ENCODE results near the gene EDEM2. TPM values are rescaled to one million over a fixed set of nuclear protein-coding genes. Genes with fewer than 3 reads are reported as not detected.
A peak's percentile ranks its signal among the peaks of the same experiment; 100 is the strongest.
"Not testable (repeated sequence)": the region's sequence is repeated elsewhere in the genome, so short reads cannot be mapped to it uniquely, and the experiment has no call there.

Gene EDEM2
- total RNA-seq, 2 donors from 2014 or later: 27.1 to 30.0 TPM

DNA sequence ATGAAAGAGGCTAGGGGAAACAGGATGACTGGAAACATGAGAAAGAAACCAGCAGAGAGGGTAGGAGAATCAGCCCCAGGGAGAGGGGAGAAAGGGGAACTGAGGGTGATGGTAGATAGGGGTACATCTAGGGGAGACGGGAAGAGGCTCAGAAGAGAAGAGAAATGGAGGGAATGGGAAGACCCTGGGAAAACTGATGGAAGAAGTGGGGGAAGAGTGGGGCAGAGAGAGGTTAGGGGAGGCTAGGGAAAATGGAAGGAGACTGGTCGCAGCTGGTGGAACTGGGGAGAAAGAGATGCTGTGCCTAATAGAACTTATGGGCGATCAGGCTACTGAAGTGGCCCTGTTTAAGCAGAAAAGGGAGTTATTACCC lies 25.3 kb upstream of the EDEM2 start:
- DNase-seq (ENCODE audit: low spot score): no peak
- Histone ChIP-seq H3K4me3 (peak overlapping the region; percentile 23 to 24), H3K27ac (peak overlapping the region; percentile 69 to 70), H3K4me1 (replicated peaks) (no peaks in the 10 kb centered on the region), H3K36me3 (no peaks in the 10 kb centered on the region), H3K9me3 (no peaks in the 10 kb centered on the region), H3K27me3 (replicated peaks; ENCODE audit: insufficient read depth) (no peaks in the 10 kb centered on the region)
- intact Hi-C loops (cut with DNase I): loop anchor here (1.0 kb wide), 1 partner anchor 91 kb away; no protein-coding TSS in a partner anchor
- 82% methylated on average over 3 of the region's 3 CpGs for WGBS
- TF ChIP-seq, protein P1, sequence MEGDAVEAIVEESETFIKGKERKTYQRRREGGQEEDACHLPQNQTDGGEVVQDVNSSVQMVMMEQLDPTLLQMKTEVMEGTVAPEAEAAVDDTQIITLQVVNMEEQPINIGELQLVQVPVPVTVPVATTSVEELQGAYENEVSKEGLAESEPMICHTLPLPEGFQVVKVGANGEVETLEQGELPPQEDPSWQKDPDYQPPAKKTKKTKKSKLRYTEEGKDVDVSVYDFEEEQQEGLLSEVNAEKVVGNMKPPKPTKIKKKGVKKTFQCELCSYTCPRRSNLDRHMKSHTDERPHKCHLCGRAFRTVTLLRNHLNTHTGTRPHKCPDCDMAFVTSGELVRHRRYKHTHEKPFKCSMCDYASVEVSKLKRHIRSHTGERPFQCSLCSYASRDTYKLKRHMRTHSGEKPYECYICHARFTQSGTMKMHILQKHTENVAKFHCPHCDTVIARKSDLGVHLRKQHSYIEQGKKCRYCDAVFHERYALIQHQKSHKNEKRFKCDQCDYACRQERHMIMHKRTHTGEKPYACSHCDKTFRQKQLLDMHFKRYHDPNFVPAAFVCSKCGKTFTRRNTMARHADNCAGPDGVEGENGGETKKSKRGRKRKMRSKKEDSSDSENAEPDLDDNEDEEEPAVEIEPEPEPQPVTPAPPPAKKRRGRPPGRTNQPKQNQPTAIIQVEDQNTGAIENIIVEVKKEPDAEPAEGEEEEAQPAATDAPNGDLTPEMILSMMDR (IDR thresholded peaks at IDR 0.05): no peak
- TF ChIP-seq POLR2AphosphoS5 (IDR thresholded peaks at IDR 0.05): no peak
- no peak for TF ChIP-seq POLR2A (IDR thresholded peaks at IDR 0.05)

DNA sequence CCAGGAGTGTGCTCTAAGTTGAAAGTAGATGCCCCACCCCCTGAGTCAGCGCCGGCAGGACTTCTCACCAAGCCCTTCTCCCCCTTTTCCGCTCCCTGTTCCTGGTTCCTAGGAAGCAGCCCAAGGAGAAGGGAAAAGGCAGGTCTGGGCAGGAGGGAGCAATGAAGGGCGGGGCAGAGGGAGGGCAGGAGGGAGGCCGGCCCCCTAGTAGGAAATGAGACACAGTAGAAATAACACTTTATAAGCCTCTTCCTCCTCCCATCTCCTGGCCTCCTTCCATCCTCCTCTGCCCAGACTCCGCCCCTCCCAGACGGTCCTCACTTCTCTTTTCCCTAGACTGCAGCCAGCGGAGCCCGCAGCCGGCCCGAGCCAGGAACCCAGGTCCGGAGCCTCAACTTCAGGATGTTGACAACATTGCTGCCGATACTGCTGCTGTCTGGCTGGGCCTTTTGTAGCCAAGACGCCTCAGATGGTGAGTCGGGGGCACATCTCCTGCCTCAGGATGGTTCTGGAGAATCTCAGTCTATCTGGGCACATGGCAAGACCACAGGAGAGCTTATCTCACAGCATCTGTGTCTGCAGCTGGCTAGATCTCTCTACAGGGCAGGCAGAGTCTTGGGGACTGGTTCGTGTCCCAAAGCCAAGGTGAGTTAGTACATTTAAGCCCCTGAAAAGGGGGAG lies 24.8 kb upstream of the EDEM2 start, which contains the start of gene PROCR:
TSS of gene PROCR (plus strand) at position 320 of the 681 bp plus-strand sequence. CDS start at position 403, 83 bp downstream.
- H3K9me3 ChIP-seq: no peaks in the 10 kb centered on the region
- DNase-seq (ENCODE audit: low spot score): peak; percentile 86
- H3K36me3 ChIP-seq: no peaks in the 10 kb centered on the region
- peak within 1 kb of the TSS; percentile 69 to 70 for H3K27ac ChIP-seq
- H3K27me3 ChIP-seq (replicated peaks; ENCODE audit: insufficient read depth): no peaks in the 10 kb centered on the region
- H3K4me1 ChIP-seq (replicated peaks): no peaks in the 10 kb centered on the region
- TF ChIP-seq POLR2A (IDR thresholded peaks at IDR 0.05): no peak
- peak; percentile 87 for TF ChIP-seq POLR2AphosphoS5 (IDR thresholded peaks at IDR 0.05)
- intact Hi-C loops (cut with DNase I): loop anchor here (1.0 kb wide), 1 partner anchor 91 kb away; no protein-coding TSS in a partner anchor
- H3K4me3 ChIP-seq: peak within 1 kb of the TSS; percentile 23 to 24
- 2% methylated on average over 16 of the region's 16 CpGs for WGBS

DNA sequence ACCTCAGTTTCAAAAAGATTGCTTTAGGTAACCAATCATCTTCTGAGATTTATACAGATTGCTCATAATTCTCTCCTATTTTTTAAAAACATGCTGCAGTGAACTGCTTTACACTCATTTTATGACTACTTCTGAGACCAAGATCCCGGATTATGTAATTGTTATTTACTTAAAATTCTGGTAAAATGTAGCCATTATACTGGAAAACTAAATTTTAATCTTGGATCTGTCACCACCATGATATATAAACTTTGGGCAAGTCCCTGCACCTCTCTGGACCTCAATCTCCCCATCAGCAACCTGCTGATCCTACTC lies 24.3 kb upstream of the EDEM2 start:
- Histone ChIP-seq H3K27ac (peak overlapping the region; percentile 69 to 70), H3K27me3 (replicated peaks; ENCODE audit: insufficient read depth) (no peaks in the 10 kb centered on the region), H3K36me3 (no peaks in the 10 kb centered on the region), H3K4me3 (peak overlapping the region in 1 of 2 donors; percentile 23), H3K4me1 (replicated peaks) (no peaks in the 10 kb centered on the region), H3K9me3 (no peaks in the 10 kb centered on the region)
- intact Hi-C loops (cut with DNase I): no loop called here
- TF ChIP-seq POLR2A (IDR thresholded peaks at IDR 0.05): no peak
- TF ChIP-seq, protein P1 (IDR thresholded peaks at IDR 0.05): no peak
- no peak for TF ChIP-seq POLR2AphosphoS5 (IDR thresholded peaks at IDR 0.05)
- no peak for DNase-seq (ENCODE audit: low spot score)
- WGBS: 19% methylated on average over 1 of the region's 1 CpG

DNA sequence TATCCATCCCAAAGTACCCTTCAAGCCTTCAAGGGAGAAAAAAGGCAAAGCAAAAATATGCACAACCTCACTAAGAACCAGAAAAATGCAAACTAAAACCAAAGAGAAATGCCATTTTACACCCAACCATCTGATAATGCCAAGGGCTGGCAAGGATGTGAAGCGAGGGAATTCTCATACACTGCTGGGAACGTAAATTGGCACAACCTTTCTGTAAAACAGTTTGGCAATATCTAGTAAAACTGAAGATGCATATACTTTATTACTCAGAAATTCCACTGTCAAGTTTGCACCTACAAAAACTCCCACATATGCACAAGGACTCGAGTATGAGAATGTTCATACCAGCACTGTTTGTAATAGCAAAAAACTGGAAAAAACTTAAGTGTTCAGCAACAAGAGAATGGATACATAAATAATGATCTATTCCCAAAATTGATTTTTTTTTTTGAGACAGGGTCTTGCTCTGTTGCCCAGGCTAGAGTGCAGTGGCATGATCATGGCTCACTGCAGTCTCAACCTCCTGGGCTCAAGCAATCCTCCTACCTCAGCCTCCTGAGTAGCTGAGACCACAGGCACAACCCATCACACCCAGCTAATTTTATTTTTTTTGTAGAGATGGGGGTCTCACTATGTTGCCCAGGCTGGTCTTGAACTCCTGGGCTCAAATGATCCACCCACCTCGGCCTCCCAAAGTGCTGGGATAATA lies 21.7 kb upstream of the EDEM2 start:
- 65% methylated on average over 4 of the region's 4 CpGs for WGBS

DNA sequence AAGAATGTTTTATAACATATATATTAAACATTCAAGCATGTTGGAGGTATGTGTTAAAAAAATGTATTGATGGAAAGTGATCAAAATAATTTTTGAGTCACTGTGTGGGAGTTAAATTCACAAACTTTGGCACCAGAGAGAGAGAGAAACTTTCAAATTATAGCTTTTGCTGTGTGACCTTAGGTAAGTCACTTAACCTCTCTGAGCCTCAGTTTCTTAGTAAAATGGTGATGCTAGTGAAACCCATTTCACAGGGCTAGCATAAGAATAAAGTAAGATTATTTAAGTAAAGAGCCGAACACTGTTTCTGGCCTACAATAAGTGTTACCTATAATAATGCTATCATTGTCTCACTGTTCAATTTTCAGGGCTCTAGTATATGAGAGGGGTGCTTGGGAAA lies 20.7 kb upstream of the EDEM2 start:
- Histone ChIP-seq H3K36me3 (no peaks in the 10 kb centered on the region), H3K4me1 (replicated peaks) (no peaks in the 10 kb centered on the region), H3K27me3 (replicated peaks; ENCODE audit: insufficient read depth) (no peaks in the 10 kb centered on the region), H3K4me3 (no peak overlapping the region), H3K9me3 (no peaks in the 10 kb centered on the region), H3K27ac (no peak overlapping the region)
- WGBS: 91% methylated on average over 1 of the region's 1 CpG
- no peak for TF ChIP-seq POLR2A (IDR thresholded peaks at IDR 0.05)
- TF ChIP-seq, protein P1 (IDR thresholded peaks at IDR 0.05): no peak
- intact Hi-C loops (cut with DNase I): no loop called here
- no peak for DNase-seq (ENCODE audit: low spot score)

More for the DNA sequence above, 21.7 kb upstream of the EDEM2 start:
- H3K9me3 ChIP-seq; H3K4me3 ChIP-seq; DNase-seq (ENCODE audit: low spot score); H3K36me3 ChIP-seq; H3K4me1 ChIP-seq (replicated peaks); intact Hi-C loops (cut with DNase I); H3K27ac ChIP-seq; H3K27me3 ChIP-seq (replicated peaks; ENCODE audit: insufficient read depth): not testable (repeated sequence)

Measured in prostate gland (tissue), 2 donors.